B cell (primary cell): ENCODE measurements around the gene HMSD. TPM values are rescaled to one million over a fixed set of nuclear protein-coding genes. Genes with fewer than 3 reads are reported as not detected.

Experiments
- ATAC-seq: fragments of 200-7000 bp; cut with Tn5 transposase; one replicate; pipeline ENCODE4 v1.10.0; 2021; ENCODE audit warnings: low read depth, mild to moderate bottlenecking, moderate number of reproducible peaks, moderate library complexity
- CTCF ChIA-PET: fragments of 350-600 bp; sonication (Branson Sonifier 250); formaldehyde crosslinking; loops from one replicate; lab custom pipeline; 2021; ENCODE audit warnings: antibody characterized with exemption, inconsistent platforms; lab: Charles Lee
- POLR2A ChIA-PET: fragments of 350-600 bp; sonication (Branson Sonifier 250); formaldehyde crosslinking; loops from one replicate; lab custom pipeline; 2021; ENCODE audit warnings: antibody characterized with exemption; lab: Charles Lee
- DNase-seq: peaks from one replicate; pipeline ENCODE4 v3.0.0; 2013
- H2AFZ ChIP-seq: 2 replicates; pipeline ENCODE4 v1.6.1; 2012; ENCODE audit warnings: mild to moderate bottlenecking, low read depth, low read length; ENCODE audit not compliant: insufficient read depth, poor library complexity, severe bottlenecking
- H3K27ac ChIP-seq, 2 donors: 1 replicate in 1 of 2; 2 replicates in 1 of 2; pipeline ENCODE4 v1.5.1; 2012 to 2013; ENCODE audit warnings: low read length in 2 of 2, mild to moderate bottlenecking in 2 of 2, moderate library complexity in 1 of 2
- H3K27me3 ChIP-seq, 4 experiments: fragments of 200-600 bp in 1 of 4; sonication (generic) in 1 of 4; replicated peaks in 1 of 4; 1 replicate in 2 of 4; 2 replicates in 2 of 4; pipeline versions ENCODE4 v1.6.1 to v1.7.0; 2013 to 2016; ENCODE audit warnings: low read length in 3 of 4, mild to moderate bottlenecking in 2 of 4, mixed read lengths in 1 of 4, moderate library complexity in 1 of 4; ENCODE audit not compliant: insufficient read depth in 4 of 4, control insufficient read depth in 3 of 4; ENCODE audit errors: control extremely low read depth in 1 of 4
- H3K36me3 ChIP-seq, 2 experiments: replicated peaks in 1 of 2; 1 replicate in 1 of 2; 2 replicates in 1 of 2; pipeline versions ENCODE4 v1.6.1 to v1.7.1; 2013; ENCODE audit warnings: low read length in 1 of 2; ENCODE audit not compliant: insufficient read depth in 2 of 2, control insufficient read depth in 1 of 2; ENCODE audit errors: control extremely low read depth in 1 of 2, extremely low read depth in 1 of 2
- H3K4me1 ChIP-seq, 2 donors: fragments of 200-600 bp in 1 of 2; sonication (generic) in 1 of 2; 1 replicate in 1 of 2; 2 replicates in 1 of 2; pipeline versions ENCODE4 v1.5.1 to v1.6.1; 2013 to 2017; ENCODE audit warnings: low read length in 2 of 2; ENCODE audit not compliant: control insufficient read depth in 2 of 2, insufficient read depth in 2 of 2
- H3K4me2 ChIP-seq: replicated peaks from 2 replicates; pipeline ENCODE3; 2012; ENCODE audit warnings: mild to moderate bottlenecking, low read depth, low read length; ENCODE audit not compliant: poor library complexity, severe bottlenecking
- H3K4me3 ChIP-seq, 5 experiments: fragments of 200-600 bp in 1 of 5; sonication (generic) in 1 of 5; 1 replicate in 3 of 5; 2 replicates in 2 of 5; pipeline versions ENCODE4 v1.5.1 to v1.7.0; 2011 to 2016; ENCODE audit warnings: low read length in 4 of 5, mild to moderate bottlenecking in 4 of 5, low read depth in 2 of 5, control low read depth in 1 of 5, moderate library complexity in 1 of 5; ENCODE audit not compliant: insufficient read depth in 1 of 5; ENCODE audit errors: control extremely low read depth in 1 of 5, extremely low read depth in 1 of 5
- H3K79me2 ChIP-seq: fragments of 200-600 bp; sonication (generic); one replicate; pipeline ENCODE4 v1.6.0; 2016; ENCODE audit warnings: low read length; ENCODE audit not compliant: control insufficient read depth, insufficient read depth
- H3K9ac ChIP-seq: fragments of 200-600 bp; sonication (generic); 2 replicates; pipeline ENCODE4 v1.6.1; 2017; ENCODE audit warnings: mild to moderate bottlenecking, low read length, moderate library complexity
- H3K9me3 ChIP-seq, 3 donors: one replicate each; pipeline versions ENCODE4 v1.6.1 to v1.7.1; 2013; ENCODE audit warnings: low read length in 2 of 3; ENCODE audit not compliant: control insufficient read depth in 2 of 3, insufficient read depth in 1 of 3; ENCODE audit errors: control extremely low read depth in 1 of 3
- H4K20me1 ChIP-seq: 2 replicates; pipeline ENCODE4 v1.6.0; 2012; ENCODE audit warnings: mild to moderate bottlenecking, low read length; ENCODE audit not compliant: insufficient read depth, control insufficient read depth, poor library complexity, severe bottlenecking
- H3K27ac Mint-ChIP-seq: one replicate; pipeline ENCODE4 v1.8.0; 2021; ENCODE audit warnings: mixed read lengths
- H3K27me3 Mint-ChIP-seq: one replicate; pipeline ENCODE4 v1.8.0; 2021; ENCODE audit warnings: mixed read lengths
- H3K4me1 Mint-ChIP-seq: one replicate; pipeline ENCODE4 v1.8.0; 2021; ENCODE audit warnings: mixed read lengths
- H3K4me3 Mint-ChIP-seq: one replicate; pipeline ENCODE4 v1.8.0; 2021; ENCODE audit warnings: mixed read lengths
- H3K9me3 Mint-ChIP-seq: one replicate; pipeline ENCODE4 v1.8.0; 2022; ENCODE audit warnings: mixed read lengths; ENCODE audit not compliant: insufficient read depth
- EZH2 ChIP-seq: IDR thresholded peaks from 2 replicates; pipeline ENCODE4 v1.6.1; 2012; ENCODE audit warnings: borderline replicate concordance, low read depth, mild to moderate bottlenecking, moderate library complexity, low read length; ENCODE audit not compliant: insufficient read depth, poor library complexity, severe bottlenecking
- WGBS: methylation state at CpG from one replicate; pipeline ENCODE4 v1.1.5; 2013; ENCODE audit warnings: missing lambda C conversion rate; ENCODE audit not compliant: insufficient coverage; 5-methylcytosine and 5-hydroxymethylcytosine counted together
- intact Hi-C: fragments of 100-400 bp; cut with micrococcal nuclease; formaldehyde crosslinking; loops from one replicate; pipeline ENCODE4 v1.10.0; 2022
- polyA plus RNA-seq: library from polyadenylated mRNA; depleted of rRNA; stranded (reverse); fragments of >200 nt; gene quantifications from 2 replicates; pipeline ENCODE4 v1.2.3, GENCODE V29; 2012
- total RNA-seq, 2 donors: library from RNA; stranded (reverse); fragments of 120-200 nt in 1 of 2; gene quantifications; 1 replicate in 1 of 2; 2 replicates in 1 of 2; pipeline versions ENCODE4 v1.2.3 to v1.2.4, GENCODE V29; 2013 to 2022
- TF ChIP-seq, protein P1 (sequence below): fragments of 200-600 bp; IDR thresholded peaks from one replicate; pipeline ENCODE4 v1.8.0; 2022; ENCODE audit warnings: antibody characterized with exemption, mild to moderate bottlenecking

Gene HMSD
- total and polyA plus RNA-seq, 2 donors (not counting 1 experiment from before 2014, with no cell fraction given) = 0.04 TPM; not detected in 1

DNA sequence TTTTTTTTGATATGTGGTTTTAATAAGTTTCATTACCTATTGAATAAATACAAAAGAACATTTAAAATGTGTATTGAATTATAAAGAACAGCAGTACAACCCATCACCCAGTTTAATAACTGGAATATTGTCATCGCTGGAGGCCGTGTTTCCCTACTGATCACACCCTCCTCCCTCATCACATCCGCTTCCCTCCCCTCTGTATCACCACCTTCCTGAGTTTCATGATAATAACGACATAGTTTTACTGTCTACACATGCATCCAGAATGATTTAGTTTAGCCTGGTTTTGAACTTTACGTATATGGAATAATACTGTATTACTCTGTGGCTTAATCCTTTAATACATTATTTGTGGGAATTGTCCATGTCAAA, 22.9 kb downstream of the HMSD start:
- Mint-ChIP-seq H3K27me3 (no peaks in the 10 kb centered on the region), H3K27ac (no peak overlapping the region), H3K4me3 (peak overlapping the region; percentile 93), H3K9me3 (no peaks in the 10 kb centered on the region), H3K4me1 (peaks cover 61% of the 10 kb centered on the region)
- CTCF ChIA-PET = no interaction called here
- no peaks in the 10 kb centered on the region for H4K20me1 ChIP-seq
- H3K4me3 ChIP-seq = no peak overlapping the region
- H3K27me3 ChIP-seq = no peaks in the 10 kb centered on the region
- no peaks in the 10 kb centered on the region for H3K9me3 ChIP-seq
- no peak for TF ChIP-seq EZH2
- TF ChIP-seq, protein P1, sequence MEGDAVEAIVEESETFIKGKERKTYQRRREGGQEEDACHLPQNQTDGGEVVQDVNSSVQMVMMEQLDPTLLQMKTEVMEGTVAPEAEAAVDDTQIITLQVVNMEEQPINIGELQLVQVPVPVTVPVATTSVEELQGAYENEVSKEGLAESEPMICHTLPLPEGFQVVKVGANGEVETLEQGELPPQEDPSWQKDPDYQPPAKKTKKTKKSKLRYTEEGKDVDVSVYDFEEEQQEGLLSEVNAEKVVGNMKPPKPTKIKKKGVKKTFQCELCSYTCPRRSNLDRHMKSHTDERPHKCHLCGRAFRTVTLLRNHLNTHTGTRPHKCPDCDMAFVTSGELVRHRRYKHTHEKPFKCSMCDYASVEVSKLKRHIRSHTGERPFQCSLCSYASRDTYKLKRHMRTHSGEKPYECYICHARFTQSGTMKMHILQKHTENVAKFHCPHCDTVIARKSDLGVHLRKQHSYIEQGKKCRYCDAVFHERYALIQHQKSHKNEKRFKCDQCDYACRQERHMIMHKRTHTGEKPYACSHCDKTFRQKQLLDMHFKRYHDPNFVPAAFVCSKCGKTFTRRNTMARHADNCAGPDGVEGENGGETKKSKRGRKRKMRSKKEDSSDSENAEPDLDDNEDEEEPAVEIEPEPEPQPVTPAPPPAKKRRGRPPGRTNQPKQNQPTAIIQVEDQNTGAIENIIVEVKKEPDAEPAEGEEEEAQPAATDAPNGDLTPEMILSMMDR = no peak
- H3K4me2 ChIP-seq = peak overlapping the region; percentile 88
- POLR2A ChIA-PET = no interaction called here
- H3K36me3 ChIP-seq = no peaks in the 10 kb centered on the region
- peaks cover 30% of the 10 kb centered on the region for H3K79me2 ChIP-seq
- peaks cover 35 to 40% of the 10 kb centered on the region in 2 donors for H3K4me1 ChIP-seq
- peak overlapping the region; percentile 12 for H2AFZ ChIP-seq
- intact Hi-C loops = loop anchor here (2.0 to 10.0 kb wide), 3 partner anchors 35 to 1785 kb away; partner anchors contain the start of genes PIGN and RELCH
- ATAC-seq (no peak), DNase-seq (no peak)
- no peak overlapping the region for H3K27ac ChIP-seq
- 40% methylated on average over 2 of the region's 5 CpGs for WGBS
- no peak overlapping the region for H3K9ac ChIP-seq

DNA sequence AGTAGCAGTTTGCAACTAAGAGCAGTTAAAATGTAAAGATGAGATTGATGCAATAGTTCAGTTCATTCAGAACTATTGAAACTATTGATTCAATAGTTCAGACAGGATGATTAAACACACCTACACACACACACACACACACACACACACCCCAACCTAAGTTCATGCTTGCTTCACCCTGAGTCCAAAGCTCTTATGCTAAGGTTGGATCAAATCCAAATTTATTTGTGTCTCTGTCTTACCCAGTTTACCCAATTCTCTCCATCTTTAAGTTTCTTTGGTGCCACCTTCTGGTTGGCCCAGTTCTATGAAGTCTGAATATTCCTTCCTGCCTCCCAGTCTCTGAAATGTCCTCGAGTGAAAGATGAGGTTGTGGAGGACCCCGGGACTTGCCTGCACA, 25.9 kb downstream of the HMSD start:
- H3K27ac Mint-ChIP-seq = peak overlapping the region; percentile 90
- peaks cover 41% of the 10 kb centered on the region for H3K79me2 ChIP-seq
- peak; percentile 26 for DNase-seq
- TF ChIP-seq, protein P1 = no peak
- TF ChIP-seq EZH2 = no peak
- H3K4me1 ChIP-seq = peaks cover 31 to 39% of the 10 kb centered on the region in 2 donors
- H3K36me3 ChIP-seq = no peaks in the 10 kb centered on the region
- CTCF ChIA-PET = interaction anchor here (0.9 to 5.2 kb wide), 7 partner anchors 11 to 457 kb away, joined by 3 to 44 read pairs (median 5); no protein-coding TSS in a partner anchor
- H3K9me3 ChIP-seq = no peaks in the 10 kb centered on the region
- H3K27me3 ChIP-seq = no peaks in the 10 kb centered on the region
- H3K27me3 Mint-ChIP-seq = no peaks in the 10 kb centered on the region
- intact Hi-C loops = loop anchor here (1.0 to 10.0 kb wide), 3 partner anchors 12 to 1470 kb away; no protein-coding TSS in a partner anchor
- H4K20me1 ChIP-seq = no peaks in the 10 kb centered on the region
- peak overlapping the region; percentile 72 for H3K4me3 Mint-ChIP-seq
- WGBS = no CpG with 5 or more reads among the region's 2 CpGs
- no peak for ATAC-seq
- H2AFZ ChIP-seq = no peak overlapping the region
- POLR2A ChIA-PET = no interaction called here
- H3K27ac ChIP-seq = peak overlapping the region; percentile 50 to 64
- peak overlapping the region; percentile 39 for H3K4me2 ChIP-seq
- H3K4me3 ChIP-seq = no peak overlapping the region
- H3K4me1 Mint-ChIP-seq = peaks cover 65% of the 10 kb centered on the region
- peak overlapping the region; percentile 9 for H3K9ac ChIP-seq
- no peaks in the 10 kb centered on the region for H3K9me3 Mint-ChIP-seq
